CD4-positive, alpha-beta T cell treated with Interleukin-2 at 100 ng/mL for 4 hours (primary cell): ENCODE results near the gene SH3D19.
"Not testable (repeated sequence)": the region's sequence is repeated elsewhere in the genome, so short reads cannot be mapped to it uniquely, and the experiment has no call there.

ENCODE experiments used
- DNase-seq: peaks from one replicate; pipeline ENCODE4 v3.0.0-alpha.2; 2020; ENCODE audit warnings: low spot score

SH3D19 gene

GRCh38 chr4:151095142-151095541 is 230.3 kb downstream of the SH3D19 start:
- no peak for DNase-seq

- DNase-seq: no peak
Measured at GRCh38 chr4:151094290-151094751, 231.1 kb downstream of the SH3D19 start.

GRCh38 chr4:151093203-151093602 is 232.2 kb downstream of the SH3D19 start:
- no peak for DNase-seq

GRCh38 chr4:151092488-151092887 is 232.9 kb downstream of the SH3D19 start:
- no peak for DNase-seq

- no peak for DNase-seq
Measured at GRCh38 chr4:151091047-151091446, 234.4 kb downstream of the SH3D19 start.

GRCh38 chr4:151087467-151087866 is 237.9 kb downstream of the SH3D19 start:
- no peak for DNase-seq

GRCh38 chr4:151077978-151078377 is 247.4 kb downstream of the SH3D19 start:
- DNase-seq: not testable (repeated sequence)

GRCh38 chr4:151074416-151074916 is 250.9 kb downstream of the SH3D19 start:
- no peak for DNase-seq
